Epithelial cell of proximal tubule (primary cell): ENCODE measurements around the gene ANK3. TPM values are rescaled to one million over a fixed set of nuclear protein-coding genes. Genes with fewer than 3 reads are reported as not detected.
A peak's percentile ranks its signal among the peaks of the same experiment; 100 is the strongest.

Experiments
- DNase-seq: peaks from one replicate; pipeline ENCODE4 v3.0.0-alpha.2; 2011; ENCODE audit warnings: low read depth
- H3K4me3 ChIP-seq: 2 replicates; pipeline ENCODE4 v1.5.1; 2011; ENCODE audit warnings: low read depth, mild to moderate bottlenecking, low read length
- total RNA-seq: library from RNA; depleted of rRNA; stranded (reverse); fragments of >200 nt; gene quantifications from 2 replicates; pipeline ENCODE4 v1.2.3, GENCODE V29; 2015
- TF ChIP-seq, protein P1 (sequence below): conservative IDR thresholded peaks from 2 replicates; pipeline ENCODE4 v1.5.1; 2012; ENCODE audit warnings: low read depth, mild to moderate bottlenecking, low read length

ANK3 gene
- total RNA-seq, 1 donor from 2014 or later, result 6.6 TPM

DNA sequence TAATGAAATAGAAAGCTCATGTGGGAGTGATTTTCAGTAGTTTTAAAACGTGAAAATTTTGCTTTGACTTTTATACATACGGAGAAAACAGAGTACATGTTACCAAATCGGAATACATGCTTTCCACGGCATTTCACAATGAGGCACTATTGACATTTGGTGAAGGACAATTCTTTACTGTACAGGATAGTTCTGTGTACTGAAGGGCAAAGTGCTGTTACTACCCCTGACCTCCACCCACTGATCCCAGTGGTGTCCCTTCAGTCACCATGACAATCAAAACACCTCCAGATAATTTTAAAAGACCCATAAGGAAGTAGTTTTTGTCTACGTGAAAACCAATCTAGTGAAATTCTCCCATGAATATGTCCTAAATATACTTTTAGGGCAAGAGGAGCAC lies 33.1 kb upstream of the ANK3 start:
- TF ChIP-seq, protein P1, sequence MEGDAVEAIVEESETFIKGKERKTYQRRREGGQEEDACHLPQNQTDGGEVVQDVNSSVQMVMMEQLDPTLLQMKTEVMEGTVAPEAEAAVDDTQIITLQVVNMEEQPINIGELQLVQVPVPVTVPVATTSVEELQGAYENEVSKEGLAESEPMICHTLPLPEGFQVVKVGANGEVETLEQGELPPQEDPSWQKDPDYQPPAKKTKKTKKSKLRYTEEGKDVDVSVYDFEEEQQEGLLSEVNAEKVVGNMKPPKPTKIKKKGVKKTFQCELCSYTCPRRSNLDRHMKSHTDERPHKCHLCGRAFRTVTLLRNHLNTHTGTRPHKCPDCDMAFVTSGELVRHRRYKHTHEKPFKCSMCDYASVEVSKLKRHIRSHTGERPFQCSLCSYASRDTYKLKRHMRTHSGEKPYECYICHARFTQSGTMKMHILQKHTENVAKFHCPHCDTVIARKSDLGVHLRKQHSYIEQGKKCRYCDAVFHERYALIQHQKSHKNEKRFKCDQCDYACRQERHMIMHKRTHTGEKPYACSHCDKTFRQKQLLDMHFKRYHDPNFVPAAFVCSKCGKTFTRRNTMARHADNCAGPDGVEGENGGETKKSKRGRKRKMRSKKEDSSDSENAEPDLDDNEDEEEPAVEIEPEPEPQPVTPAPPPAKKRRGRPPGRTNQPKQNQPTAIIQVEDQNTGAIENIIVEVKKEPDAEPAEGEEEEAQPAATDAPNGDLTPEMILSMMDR, result no peak
- no peak overlapping the region for H3K4me3 ChIP-seq
- DNase-seq, result no peak

- TF ChIP-seq, protein P1, result no peak
- DNase-seq, result no peak
- no peak overlapping the region for H3K4me3 ChIP-seq
Measured at GRCh38 chr10:60420991-60421894, 31.6 kb upstream of the ANK3 start.

DNA sequence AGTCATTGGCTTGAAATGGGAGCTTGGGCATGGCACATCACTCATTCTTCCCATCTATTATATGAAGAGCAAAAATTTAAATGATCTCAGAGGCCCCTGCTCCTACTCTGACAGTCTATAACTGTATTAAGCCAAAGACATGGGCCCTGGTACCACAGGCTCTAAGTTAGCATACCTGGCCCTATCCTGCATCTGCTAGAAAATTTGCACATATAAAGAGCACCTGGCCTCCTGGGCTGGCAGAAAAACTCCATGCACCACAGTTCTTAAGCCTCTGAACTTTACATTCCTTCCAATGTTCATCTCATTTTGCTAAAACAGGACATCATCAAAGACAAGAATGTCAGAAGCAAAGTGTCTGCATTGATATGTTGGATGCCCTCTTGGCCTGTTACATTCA lies 29.6 kb upstream of the ANK3 start:
- TF ChIP-seq, protein P1, result no peak
- no peak for DNase-seq
- no peak overlapping the region for H3K4me3 ChIP-seq

GRCh38 chr10:60417901-60418300 lies 28.2 kb upstream of the ANK3 start:
- H3K4me3 ChIP-seq, result no peak overlapping the region
- TF ChIP-seq, protein P1, result no peak
- DNase-seq, result no peak

- TF ChIP-seq, protein P1, result no peak
- H3K4me3 ChIP-seq, result no peak overlapping the region
- no peak for DNase-seq
Measured at GRCh38 chr10:60417024-60417423, 27.3 kb upstream of the ANK3 start.

DNA sequence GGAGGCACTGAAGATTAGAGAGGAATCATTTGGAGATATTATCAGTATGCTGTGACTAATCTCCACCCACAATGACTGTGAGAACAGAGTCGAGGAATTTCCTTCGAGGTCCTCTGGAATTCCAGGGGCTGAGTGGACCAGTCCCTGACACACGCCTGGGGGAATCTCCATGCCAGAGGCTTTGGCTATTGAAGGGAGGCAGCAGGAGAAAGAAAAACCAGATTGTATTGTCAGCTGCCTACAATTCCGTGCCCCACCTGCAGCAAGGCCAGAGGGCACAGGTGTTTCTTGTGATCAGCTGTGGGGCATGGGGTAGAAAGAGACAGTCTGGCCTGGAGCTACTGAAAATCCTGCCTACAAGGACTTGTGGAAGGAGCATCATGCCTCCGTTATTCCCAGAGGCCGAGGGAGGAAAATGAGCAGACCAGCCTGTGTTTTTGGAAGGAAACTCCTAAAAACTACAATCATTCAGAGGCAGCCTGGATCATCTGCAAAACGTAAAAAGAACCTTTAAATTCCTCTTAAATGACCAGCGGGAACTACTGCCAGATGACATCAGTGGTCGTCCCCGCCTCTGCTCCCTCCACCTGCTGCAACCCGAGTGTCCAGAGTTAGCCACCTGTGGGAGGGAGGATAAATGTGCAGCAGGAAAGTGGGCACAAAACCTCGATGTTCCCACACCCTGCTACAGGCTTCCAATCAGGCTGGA lies 25.4 kb upstream of the ANK3 start:
- no peak overlapping the region for H3K4me3 ChIP-seq
- TF ChIP-seq, protein P1, result no peak
- DNase-seq, result peak; percentile 59
